AG09309 (cell line): ENCODE measurements around the gene FBXL14.
A peak's percentile ranks its signal among the peaks of the same experiment; 100 is the strongest.

Experiments
- DNase-seq: peaks from one replicate; pipeline ENCODE4 v3.0.0-alpha.2; 2010; ENCODE audit warnings: low read depth
- H3K4me3 ChIP-seq: 2 replicates; pipeline ENCODE4 v1.5.1; 2011; ENCODE audit warnings: mild to moderate bottlenecking, low read depth, low read length, moderate library complexity; ENCODE audit not compliant: control insufficient read depth
- TF ChIP-seq, protein P1 (sequence below): IDR thresholded peaks from 2 replicates; pipeline ENCODE4 v1.5.1; 2011; ENCODE audit warnings: mild to moderate bottlenecking, low read depth, low read length, inconsistent platforms; ENCODE audit not compliant: insufficient read depth, control insufficient read depth; ENCODE audit errors: missing control alignments

Gene FBXL14

DNA sequence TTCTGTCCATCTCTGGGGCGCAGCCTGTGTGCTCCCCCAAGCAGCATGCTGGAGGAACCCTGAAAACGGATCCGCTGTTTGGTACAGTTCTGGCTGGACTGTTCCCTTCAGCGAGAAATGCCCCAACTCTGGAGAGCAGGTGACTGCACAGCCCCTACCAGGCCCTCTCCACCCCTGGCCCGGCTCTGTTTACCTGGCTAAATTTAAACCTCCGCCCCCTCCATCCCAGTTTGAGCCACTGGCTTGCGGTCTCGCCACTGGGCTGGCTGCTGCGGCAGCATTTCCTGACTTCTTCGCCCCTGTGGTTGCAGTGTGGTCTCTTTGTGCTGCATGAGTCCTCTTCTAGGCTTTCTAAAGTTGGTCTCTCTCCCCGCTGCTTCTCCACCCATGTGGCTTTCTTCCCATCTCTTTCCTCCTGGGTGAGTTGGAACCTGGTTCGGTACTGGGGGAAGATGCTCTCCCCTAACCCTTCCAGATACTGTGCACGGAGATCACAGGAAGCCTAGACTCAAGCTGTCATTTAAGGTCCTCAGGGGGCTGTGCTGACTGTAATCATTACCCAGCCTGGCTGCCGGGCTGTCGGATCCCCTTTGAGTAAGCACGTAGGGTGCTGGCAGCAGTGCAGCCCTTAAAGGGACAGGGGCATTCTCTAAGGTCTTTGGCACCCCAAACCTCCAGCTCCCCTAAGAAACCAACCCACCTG, 60.6 kb downstream of the FBXL14 start:
- peak overlapping the region; percentile 15 for H3K4me3 ChIP-seq
- no peak for DNase-seq
- TF ChIP-seq, protein P1, sequence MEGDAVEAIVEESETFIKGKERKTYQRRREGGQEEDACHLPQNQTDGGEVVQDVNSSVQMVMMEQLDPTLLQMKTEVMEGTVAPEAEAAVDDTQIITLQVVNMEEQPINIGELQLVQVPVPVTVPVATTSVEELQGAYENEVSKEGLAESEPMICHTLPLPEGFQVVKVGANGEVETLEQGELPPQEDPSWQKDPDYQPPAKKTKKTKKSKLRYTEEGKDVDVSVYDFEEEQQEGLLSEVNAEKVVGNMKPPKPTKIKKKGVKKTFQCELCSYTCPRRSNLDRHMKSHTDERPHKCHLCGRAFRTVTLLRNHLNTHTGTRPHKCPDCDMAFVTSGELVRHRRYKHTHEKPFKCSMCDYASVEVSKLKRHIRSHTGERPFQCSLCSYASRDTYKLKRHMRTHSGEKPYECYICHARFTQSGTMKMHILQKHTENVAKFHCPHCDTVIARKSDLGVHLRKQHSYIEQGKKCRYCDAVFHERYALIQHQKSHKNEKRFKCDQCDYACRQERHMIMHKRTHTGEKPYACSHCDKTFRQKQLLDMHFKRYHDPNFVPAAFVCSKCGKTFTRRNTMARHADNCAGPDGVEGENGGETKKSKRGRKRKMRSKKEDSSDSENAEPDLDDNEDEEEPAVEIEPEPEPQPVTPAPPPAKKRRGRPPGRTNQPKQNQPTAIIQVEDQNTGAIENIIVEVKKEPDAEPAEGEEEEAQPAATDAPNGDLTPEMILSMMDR = no peak

DNA sequence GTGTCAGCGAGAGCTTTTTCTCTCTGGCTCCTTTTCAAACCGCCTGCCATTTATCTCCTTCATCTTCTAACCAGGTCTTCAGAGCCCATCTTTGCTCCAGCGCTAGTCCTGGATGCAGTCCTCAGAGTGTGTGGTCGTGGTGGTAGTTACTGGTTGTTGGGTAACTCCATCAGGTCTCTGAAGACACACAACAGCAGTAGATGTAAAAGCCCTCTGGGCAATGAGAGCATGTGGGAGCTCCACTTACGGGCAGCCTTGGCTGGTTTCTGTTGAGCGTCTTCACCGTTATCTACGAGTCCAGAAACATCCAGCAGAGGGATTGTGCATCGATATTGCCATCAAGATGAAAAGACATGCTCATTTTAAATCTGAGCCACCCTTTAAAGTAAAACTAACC, 61.2 kb downstream of the FBXL14 start:
- H3K4me3 ChIP-seq = peak overlapping the region; percentile 15; the same call in 1 of the 2 replicates
- no peak for DNase-seq

DNA sequence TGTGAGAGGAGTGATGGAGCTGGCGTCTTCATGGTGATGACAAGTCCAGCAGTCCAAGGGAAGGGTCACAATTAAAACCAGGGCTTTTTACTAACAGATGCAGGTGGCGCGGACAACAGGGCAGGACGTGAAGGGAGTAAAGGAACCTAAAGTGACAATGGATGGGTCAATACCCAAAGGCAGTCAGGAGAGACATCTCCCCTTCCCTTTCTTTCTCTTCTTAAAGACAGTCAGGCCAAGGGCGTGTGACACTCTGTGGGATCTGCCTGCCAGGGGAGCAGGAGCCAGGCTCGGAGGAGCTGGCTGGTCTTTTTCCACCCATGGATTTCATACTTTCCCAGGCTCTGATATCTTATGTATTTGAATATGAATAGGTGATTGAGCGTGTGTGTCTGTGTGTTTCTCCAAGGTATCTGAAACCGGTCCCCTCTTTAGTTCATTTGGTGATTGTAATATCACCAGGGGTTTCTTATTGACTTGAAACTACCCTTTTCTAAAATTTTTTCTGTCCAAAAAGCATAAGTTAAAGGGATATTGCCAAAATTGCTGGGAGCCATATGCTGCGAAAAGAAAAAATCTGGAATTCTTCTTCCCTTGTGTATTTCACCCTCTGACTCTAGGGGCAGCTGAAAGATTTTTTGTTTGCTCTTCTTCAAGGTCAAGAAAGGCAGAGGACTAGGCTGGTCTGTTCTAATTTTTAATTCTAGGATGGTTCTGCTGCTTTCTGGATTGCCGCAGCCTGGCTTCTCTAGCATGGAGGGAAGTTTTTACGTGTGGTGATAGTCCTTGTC, 61.8 kb downstream of the FBXL14 start:
- H3K4me3 ChIP-seq = peak overlapping the region; percentile 65
- TF ChIP-seq, protein P1 = peak; percentile 15
- no peak for DNase-seq

More for the DNA sequence above, 61.2 kb downstream of the FBXL14 start:
- TF ChIP-seq, protein P1 = no peak

DNA sequence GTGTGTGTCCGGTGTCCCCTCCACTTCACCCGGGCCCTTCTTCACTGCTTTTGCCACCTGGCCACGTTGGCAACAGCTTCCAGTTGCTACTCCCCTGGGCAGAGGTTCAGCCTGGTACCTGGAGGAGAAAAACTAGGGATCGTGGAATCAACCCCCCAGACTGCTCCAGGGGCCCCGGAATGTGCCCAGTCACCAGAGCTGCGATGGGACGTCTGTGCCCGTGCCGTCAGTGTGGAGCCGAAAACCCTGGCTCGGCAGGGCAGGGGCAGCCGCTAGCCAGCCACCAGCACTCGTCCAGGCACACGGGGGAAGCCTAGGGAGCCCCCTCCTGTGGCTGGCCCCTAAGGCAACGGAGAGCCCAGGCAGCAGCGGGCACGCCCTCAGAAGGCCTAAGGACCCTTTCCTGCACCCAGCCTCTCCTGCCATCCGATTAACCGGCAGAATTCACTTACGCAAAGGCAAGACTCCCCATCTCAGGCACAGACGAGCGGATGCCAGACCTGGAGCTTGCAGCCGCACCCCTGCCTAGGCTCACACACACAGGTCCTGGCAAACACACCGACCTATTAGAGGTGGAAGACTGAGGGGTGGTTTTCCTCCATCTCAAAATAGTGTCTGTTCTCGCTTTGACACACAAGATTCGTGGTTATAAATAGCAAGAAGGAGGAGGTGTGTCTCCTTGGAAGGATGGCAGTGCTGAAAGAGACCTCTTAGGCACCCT, 62.6 kb downstream of the FBXL14 start:
- peak overlapping the region; percentile 65 for H3K4me3 ChIP-seq
- DNase-seq = no peak
- TF ChIP-seq, protein P1 = no peak

DNA sequence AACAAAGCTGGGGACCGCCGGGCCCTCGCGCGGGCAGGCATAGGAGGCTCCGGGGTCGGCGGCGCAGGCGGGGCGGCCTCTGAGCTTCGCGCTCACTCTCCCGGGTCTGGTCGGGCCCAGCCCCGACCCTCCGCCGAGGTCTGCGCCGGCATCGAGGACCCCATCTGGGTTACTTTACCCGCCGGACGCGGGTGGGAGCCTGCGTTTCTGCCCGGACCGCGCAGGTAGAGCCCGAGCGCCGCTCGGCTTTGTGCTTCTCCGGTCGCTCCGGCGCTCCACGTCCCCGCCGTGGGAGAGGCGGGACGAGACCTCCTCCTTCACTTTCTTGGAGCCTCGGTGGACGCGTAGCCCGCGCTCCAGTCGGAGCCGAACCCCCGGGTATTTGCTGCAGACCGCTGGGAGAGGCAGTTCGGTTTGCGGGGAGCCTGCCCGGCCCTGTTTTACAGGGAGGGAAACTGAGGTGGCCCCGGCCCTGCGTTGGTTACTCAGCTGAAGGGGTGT, 63.2 kb downstream of the FBXL14 start:
- DNase-seq = no peak
- peak overlapping the region; percentile 65 for H3K4me3 ChIP-seq
- TF ChIP-seq, protein P1 = no peak

DNA sequence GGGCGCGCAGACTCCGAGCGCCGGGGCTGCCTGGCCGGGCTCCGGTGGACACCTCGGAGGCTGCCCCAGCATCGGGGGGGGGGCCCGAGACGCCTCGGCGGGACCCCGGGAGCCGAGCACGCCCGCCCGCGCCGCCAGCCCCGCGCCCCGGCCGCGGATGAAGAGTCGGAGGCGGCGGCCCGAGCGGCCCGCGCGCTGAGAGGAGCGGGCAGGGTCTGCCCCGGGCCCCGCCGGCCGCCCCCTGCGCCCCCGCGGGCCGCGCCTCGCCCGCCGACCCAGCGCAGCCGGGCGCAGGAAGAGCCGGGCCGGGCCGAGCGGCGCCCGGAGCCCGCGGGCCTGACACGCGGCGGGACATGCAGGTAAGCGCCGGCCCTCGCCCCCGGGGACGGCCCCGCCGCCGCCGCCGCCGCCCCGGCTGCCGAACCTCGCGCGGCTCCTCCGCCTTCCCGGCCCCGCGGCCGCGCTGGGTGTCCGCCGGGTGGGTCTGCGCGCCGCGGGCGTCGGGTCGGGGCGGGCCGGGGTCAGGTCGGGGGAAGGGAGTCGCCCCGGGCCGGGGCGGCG, 63.7 kb downstream of the FBXL14 start:
- DNase-seq = no peak

More for the DNA sequence above, 63.7 kb downstream of the FBXL14 start:
- TF ChIP-seq, protein P1 = no peak
- peak overlapping the region; percentile 65 for H3K4me3 ChIP-seq
